GM12864 (cell line): ENCODE data around the gene STEEP1.
A peak's percentile ranks its signal among the peaks of the same experiment; 100 is the strongest.
"Not testable (repeated sequence)": the region's sequence is repeated elsewhere in the genome, so short reads cannot be mapped to it uniquely, and the experiment has no call there.

Experiments
- DNase-seq: peaks from one replicate; pipeline ENCODE4 v3.0.0-alpha.2; 2011; ENCODE audit warnings: low read depth
- H3K4me3 ChIP-seq: 2 replicates; pipeline ENCODE4 v1.5.1; 2011; ENCODE audit warnings: mild to moderate bottlenecking, low read depth, low read length, control low read depth
- CTCF ChIP-seq: IDR thresholded peaks from 2 replicates; pipeline ENCODE4 v1.5.1; 2011; ENCODE audit warnings: low read depth, mild to moderate bottlenecking, moderate library complexity, low read length, control low read depth, inconsistent platforms; ENCODE audit errors: missing control alignments

Gene STEEP1

GRCh38 chrX:119497185-119497584 is 68.0 kb downstream of the STEEP1 start:
- TF ChIP-seq CTCF = no peak
- no peak overlapping the region for H3K4me3 ChIP-seq
- no peak for DNase-seq

GRCh38 chrX:119495734-119496726 is 69.2 kb downstream of the STEEP1 start:
- no peak for DNase-seq
- H3K4me3 ChIP-seq = no peak overlapping the region
- TF ChIP-seq CTCF = no peak

- not testable (repeated sequence) for DNase-seq, H3K4me3 ChIP-seq
Measured at GRCh38 chrX:119493851-119494495, 71.2 kb downstream of the STEEP1 start.

- TF ChIP-seq CTCF = no peak
- H3K4me3 ChIP-seq = no peak overlapping the region
- no peak for DNase-seq
Measured at GRCh38 chrX:119492463-119492862, 72.7 kb downstream of the STEEP1 start.

- TF ChIP-seq CTCF = no peak
- H3K4me3 ChIP-seq = no peak overlapping the region
- no peak for DNase-seq
Measured at GRCh38 chrX:119489212-119490074, 75.8 kb downstream of the STEEP1 start.

- TF ChIP-seq CTCF = peak; percentile 42
- no peak for DNase-seq
Measured at GRCh38 chrX:119488749-119489148, 76.5 kb downstream of the STEEP1 start.

More at GRCh38 chrX:119488749-119489148, 76.5 kb downstream of the STEEP1 start:
- no peak overlapping the region for H3K4me3 ChIP-seq
